ENCODE results near the gene ATP6V0C. TPM values are rescaled to one million over a fixed set of nuclear protein-coding genes. Genes with fewer than 3 reads are reported as not detected.

The ATP6V0C gene
- total and polyA plus RNA-seq, 2 of the 13 experiments (the other 11 are each of a cell fraction or from before 2014, with no cell fraction given): 10.4 to 20.1 TPM

- TF ChIP-seq, protein P1, sequence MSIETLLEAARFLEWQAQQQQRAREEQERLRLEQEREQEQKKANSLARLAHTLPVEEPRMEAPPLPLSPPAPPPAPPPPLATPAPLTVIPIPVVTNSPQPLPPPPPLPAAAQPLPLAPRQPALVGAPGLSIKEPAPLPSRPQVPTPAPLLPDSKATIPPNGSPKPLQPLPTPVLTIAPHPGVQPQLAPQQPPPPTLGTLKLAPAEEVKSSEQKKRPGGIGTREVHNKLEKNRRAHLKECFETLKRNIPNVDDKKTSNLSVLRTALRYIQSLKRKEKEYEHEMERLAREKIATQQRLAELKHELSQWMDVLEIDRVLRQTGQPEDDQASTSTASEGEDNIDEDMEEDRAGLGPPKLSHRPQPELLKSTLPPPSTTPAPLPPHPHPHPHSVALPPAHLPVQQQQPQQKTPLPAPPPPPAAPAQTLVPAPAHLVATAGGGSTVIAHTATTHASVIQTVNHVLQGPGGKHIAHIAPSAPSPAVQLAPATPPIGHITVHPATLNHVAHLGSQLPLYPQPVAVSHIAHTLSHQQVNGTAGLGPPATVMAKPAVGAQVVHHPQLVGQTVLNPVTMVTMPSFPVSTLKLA (IDR thresholded peaks at IDR 0.05): peak; percentile 94
- TF ChIP-seq POLR2A (IDR thresholded peaks at IDR 0.05; ENCODE audit: insufficient read depth in 1 of 2, low read depth in 2 of 2, low read length in 2 of 2): peak; percentile 37 to 73; a peak in 2 of 4 replicates
- TF ChIP-seq TFAP4 (IDR thresholded peaks at IDR 0.05; ENCODE audit: borderline replicate concordance, low read depth): peak; percentile 95
- no peak for TF ChIP-seq EZH2 (conservative IDR thresholded peaks at IDR 0.05; ENCODE audit: low read depth, low read length)
- TF ChIP-seq PATZ1 (CRISPR knock-in tag; IDR thresholded peaks at IDR 0.05): peak; percentile 45; the same call in 1 of the 2 replicates
- peak; percentile 64 for TF ChIP-seq MED1 (CRISPR knock-in tag; IDR thresholded peaks at IDR 0.05)
- TF ChIP-seq ZNF263 (CRISPR knock-in tag; IDR thresholded peaks at IDR 0.05): no peak
- no peak for TF ChIP-seq ZNF18 (CRISPR knock-in tag; IDR thresholded peaks at IDR 0.05; ENCODE audit: insufficient replicate concordance)
- peak; percentile 33; the same call in 1 of the 2 replicates for TF ChIP-seq HCFC1 (IDR thresholded peaks at IDR 0.05; ENCODE audit: low read depth, low read length)
- TF ChIP-seq FOXA1 (IDR thresholded peaks at IDR 0.05): no peak
- peak; percentile 26; the same call in 1 of the 2 replicates for TF ChIP-seq FOXA1 (CRISPR knock-in tag; IDR thresholded peaks at IDR 0.05)
- TF ChIP-seq, protein P2, sequence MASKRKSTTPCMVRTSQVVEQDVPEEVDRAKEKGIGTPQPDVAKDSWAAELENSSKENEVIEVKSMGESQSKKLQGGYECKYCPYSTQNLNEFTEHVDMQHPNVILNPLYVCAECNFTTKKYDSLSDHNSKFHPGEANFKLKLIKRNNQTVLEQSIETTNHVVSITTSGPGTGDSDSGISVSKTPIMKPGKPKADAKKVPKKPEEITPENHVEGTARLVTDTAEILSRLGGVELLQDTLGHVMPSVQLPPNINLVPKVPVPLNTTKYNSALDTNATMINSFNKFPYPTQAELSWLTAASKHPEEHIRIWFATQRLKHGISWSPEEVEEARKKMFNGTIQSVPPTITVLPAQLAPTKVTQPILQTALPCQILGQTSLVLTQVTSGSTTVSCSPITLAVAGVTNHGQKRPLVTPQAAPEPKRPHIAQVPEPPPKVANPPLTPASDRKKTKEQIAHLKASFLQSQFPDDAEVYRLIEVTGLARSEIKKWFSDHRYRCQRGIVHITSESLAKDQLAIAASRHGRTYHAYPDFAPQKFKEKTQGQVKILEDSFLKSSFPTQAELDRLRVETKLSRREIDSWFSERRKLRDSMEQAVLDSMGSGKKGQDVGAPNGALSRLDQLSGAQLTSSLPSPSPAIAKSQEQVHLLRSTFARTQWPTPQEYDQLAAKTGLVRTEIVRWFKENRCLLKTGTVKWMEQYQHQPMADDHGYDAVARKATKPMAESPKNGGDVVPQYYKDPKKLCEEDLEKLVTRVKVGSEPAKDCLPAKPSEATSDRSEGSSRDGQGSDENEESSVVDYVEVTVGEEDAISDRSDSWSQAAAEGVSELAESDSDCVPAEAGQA (IDR thresholded peaks at IDR 0.05; ENCODE audit: low read depth): 0 out of 2 replicates have a peak, but pooled peaks have one; percentile 32
- TF ChIP-seq, protein P2 (CRISPR knock-in tag; IDR thresholded peaks at IDR 0.05; ENCODE audit: borderline replicate concordance): no peak
- peak; percentile 54; the same call in 1 of the 2 replicates for TF ChIP-seq EEA1 (CRISPR knock-in tag; IDR thresholded peaks at IDR 0.05; ENCODE audit: borderline replicate concordance)
- no peak for TF ChIP-seq MLLT10 (CRISPR knock-in tag; IDR thresholded peaks at IDR 0.05)
- peak; percentile 66; the same call in 1 of the 2 replicates for TF ChIP-seq CCDC6 (CRISPR knock-in tag; IDR thresholded peaks at IDR 0.05)
- peak; percentile 79 for TF ChIP-seq SIN3B (IDR thresholded peaks at IDR 0.05; ENCODE audit: low read length)
- no peak for TF ChIP-seq NR2C2 (CRISPR knock-in tag; IDR thresholded peaks at IDR 0.05; ENCODE audit: borderline replicate concordance)
- TF ChIP-seq SATB2 (CRISPR knock-in tag; IDR thresholded peaks at IDR 0.05): no peak
Measured at GRCh38 chr16:2520097-2520783, 6.5 kb downstream of the ATP6V0C start, which contains the start of gene AMDHD2 (continued).
